ENCODE data around the gene SPDYE4.
"Not testable (repeated sequence)": the region's sequence is repeated elsewhere in the genome, so short reads cannot be mapped to it uniquely, and the experiment has no call there.

SPDYE4 gene

GRCh38 chr17:8758137-8758596 lies at the start of gene SPDYE4:
TSS of gene SPDYE4 (minus strand) at chr17:8758546. CDS start at chr17:8758382, 164 bp downstream.
- DNase-seq (ENCODE audit: low spot score): no peak

GRCh38 chr17:8806926-8807550 lies 48.7 kb upstream of the SPDYE4 start:
- DNase-seq (ENCODE audit: low spot score): no peak

GRCh38 chr17:8806253-8806925 lies 48.0 kb upstream of the SPDYE4 start:
- no peak for DNase-seq (ENCODE audit: low spot score)

- not testable (repeated sequence) for DNase-seq (ENCODE audit: low spot score)
These were observed 47.0 kb upstream of the SPDYE4 start for GRCh38 chr17:8805396-8805795.

GRCh38 chr17:8803531-8804420 lies 45.4 kb upstream of the SPDYE4 start:
- DNase-seq (ENCODE audit: low spot score): no peak

- DNase-seq (ENCODE audit: low spot score): no peak
These were observed 42.9 kb upstream of the SPDYE4 start for GRCh38 chr17:8801135-8801840.

- DNase-seq (ENCODE audit: low spot score): no peak
These were observed 42.3 kb upstream of the SPDYE4 start for GRCh38 chr17:8800656-8801055.

- no peak for DNase-seq (ENCODE audit: low spot score)
These were observed 41.3 kb upstream of the SPDYE4 start for GRCh38 chr17:8799570-8800212.

- no peak for DNase-seq (ENCODE audit: low spot score)
These were observed 40.7 kb upstream of the SPDYE4 start, which contains the start of gene MFSD6L for GRCh38 chr17:8798846-8799569. TSS of gene MFSD6L (minus strand) at chr17:8799365. CDS start at chr17:8799120, 245 bp downstream.

GRCh38 chr17:8798176-8798845 lies 40.0 kb upstream of the SPDYE4 start:
- no peak for DNase-seq (ENCODE audit: low spot score)

- DNase-seq (ENCODE audit: low spot score): no peak
These were observed 39.4 kb upstream of the SPDYE4 start for GRCh38 chr17:8797621-8798175.

GRCh38 chr17:8794636-8795035 lies 36.3 kb upstream of the SPDYE4 start:
- DNase-seq (ENCODE audit: low spot score): no peak

GRCh38 chr17:8793649-8794048 lies 35.3 kb upstream of the SPDYE4 start:
- DNase-seq (ENCODE audit: low spot score): no peak

GRCh38 chr17:8792646-8793045 lies 34.3 kb upstream of the SPDYE4 start:
- DNase-seq (ENCODE audit: low spot score): no peak

GRCh38 chr17:8791910-8792270 lies 33.5 kb upstream of the SPDYE4 start:
- no peak for DNase-seq (ENCODE audit: low spot score)

GRCh38 chr17:8791248-8791909 lies 33.0 kb upstream of the SPDYE4 start:
- DNase-seq (ENCODE audit: low spot score): no peak

GRCh38 chr17:8789743-8790142 lies 31.4 kb upstream of the SPDYE4 start:
- DNase-seq (ENCODE audit: low spot score): no peak

GRCh38 chr17:8788998-8789397 lies 30.7 kb upstream of the SPDYE4 start:
- no peak for DNase-seq (ENCODE audit: low spot score)
